Measurements from ENCODE around the gene ICE1.
"Not testable (repeated sequence)": the region's sequence is repeated elsewhere in the genome, so short reads cannot be mapped to it uniquely, and the experiment has no call there.

ICE1 gene

DNA sequence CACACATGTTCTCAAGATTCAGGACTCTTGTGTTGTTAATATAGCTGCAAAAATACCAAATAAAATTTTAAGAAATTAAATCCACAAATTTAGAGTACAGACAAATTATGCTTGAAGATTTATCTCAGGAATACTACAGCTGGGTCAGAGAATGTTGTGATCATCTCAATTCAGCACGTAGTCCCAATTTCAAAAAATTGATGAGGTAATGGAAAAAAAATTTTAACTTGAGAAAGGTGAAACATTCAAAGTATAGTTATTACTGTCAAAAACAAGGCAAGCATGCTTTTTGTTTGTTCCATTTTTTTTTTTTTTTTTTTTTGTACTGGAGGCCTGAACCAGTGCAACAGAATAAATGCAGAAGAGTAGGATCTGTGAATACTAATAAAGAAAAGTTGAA is 29.4 kb downstream of the ICE1 start:
- no peak for DNase-seq

- DNase-seq: peak; percentile 15
These were observed 30.7 kb downstream of the ICE1 start for GRCh38 chr5:5453131-5453530.

DNA sequence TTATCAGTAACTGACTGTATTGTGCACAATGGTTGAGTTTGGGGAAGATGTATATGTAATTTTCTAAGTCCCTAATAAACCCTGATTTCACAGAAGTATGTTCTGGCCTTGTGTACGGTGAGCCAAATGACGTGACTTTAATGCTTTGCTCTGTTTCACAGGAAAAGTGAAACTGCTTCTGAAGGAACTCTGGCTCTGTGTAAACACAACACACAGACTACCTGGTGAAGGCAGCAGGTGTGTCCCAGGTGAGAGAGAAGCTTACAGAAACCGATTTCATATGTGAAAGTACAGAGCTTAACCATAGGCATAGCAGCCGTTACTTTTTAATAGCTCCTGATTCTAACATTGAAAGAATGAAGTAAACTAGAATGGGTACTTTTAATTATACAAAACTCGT is 31.9 kb downstream of the ICE1 start:
- DNase-seq: no peak

DNA sequence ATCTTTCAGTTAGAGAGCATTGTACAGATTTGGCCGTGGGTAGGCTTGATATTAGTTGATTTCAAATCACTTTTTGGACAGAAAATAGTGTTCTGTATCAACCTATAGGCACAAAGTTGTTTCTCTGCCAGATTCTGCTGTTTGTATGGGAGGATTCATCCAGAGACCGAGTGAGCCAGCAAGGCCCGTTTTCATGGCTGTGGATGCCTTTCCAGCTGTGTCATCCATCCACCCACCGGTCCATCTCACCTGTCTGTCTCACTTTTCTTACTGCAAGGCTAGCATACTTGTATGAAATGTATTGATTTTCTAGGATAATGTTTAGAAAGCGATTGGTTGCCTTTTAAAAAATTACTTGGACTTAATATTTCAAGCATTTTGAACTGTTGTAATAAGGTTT is 34.4 kb downstream of the ICE1 start:
- DNase-seq: no peak

DNA sequence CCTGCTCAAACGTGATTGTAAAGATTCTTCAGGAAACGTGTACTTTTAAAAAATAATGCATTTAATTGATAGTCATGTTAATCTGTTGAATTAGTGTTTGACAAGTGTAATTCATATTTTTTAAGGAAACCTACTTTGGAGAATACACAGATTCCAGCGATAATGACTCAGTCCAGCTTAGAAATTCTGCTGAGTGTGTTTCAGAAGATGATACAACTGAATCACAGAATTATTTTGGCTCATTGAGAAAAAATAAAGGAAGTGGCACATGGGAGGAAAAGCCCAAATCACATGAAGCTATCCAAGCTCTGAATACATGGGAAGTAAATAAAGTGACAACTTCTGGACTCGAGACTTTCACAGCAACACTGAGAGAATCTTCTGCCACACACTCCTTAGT is 37.8 kb downstream of the ICE1 start:
- no peak for DNase-seq

GRCh38 chr5:5461012-5461411 is 38.5 kb downstream of the ICE1 start:
- DNase-seq: no peak

GRCh38 chr5:5464036-5464715 is 41.7 kb downstream of the ICE1 start:
- DNase-seq: no peak

DNA sequence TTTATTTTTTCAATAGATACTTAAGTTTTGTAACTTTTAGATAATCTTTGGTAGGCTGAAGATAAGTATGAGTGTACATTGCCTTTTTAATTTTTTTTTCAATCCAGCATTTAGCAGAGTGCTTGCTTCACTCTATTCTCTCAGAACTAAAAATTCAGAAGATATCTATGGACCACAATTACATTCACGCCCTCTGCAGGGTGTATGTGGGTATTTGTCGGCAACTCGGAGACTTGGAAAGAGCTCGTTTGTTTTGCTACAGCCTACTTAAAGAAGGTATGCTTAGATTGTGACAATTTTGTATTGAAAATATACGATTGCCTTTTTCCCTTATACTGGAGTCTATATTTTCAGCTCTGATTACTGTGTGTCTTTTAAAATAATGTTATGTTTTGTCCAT is 43.8 kb downstream of the ICE1 start:
- no peak for DNase-seq

GRCh38 chr5:5467737-5468136 is 45.3 kb downstream of the ICE1 start:
- DNase-seq: no peak

DNA sequence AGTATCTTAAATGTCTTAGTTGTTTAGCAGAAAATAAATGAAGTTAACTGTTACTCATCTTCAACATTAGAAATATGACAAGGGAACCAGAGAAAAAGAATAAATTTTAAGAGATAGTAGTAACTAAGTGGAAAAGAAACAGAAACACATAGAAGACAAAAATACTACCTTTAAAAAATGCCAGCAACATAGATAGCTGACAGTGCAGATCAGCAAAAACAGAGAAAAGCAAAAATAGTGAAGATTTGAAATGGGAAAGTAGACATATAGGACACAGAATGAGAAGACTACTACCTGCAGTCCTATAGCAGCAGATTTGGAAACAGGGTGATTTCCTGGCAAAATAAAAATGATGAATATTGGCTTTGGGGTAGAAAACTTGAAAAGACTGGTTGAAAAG is 48.5 kb downstream of the ICE1 start:
- no peak for DNase-seq

GRCh38 chr5:5473226-5473625 is 50.7 kb downstream of the ICE1 start:
- DNase-seq: no peak

GRCh38 chr5:5474961-5475360 is 52.5 kb downstream of the ICE1 start:
- DNase-seq: no peak

- no peak for DNase-seq
These were observed 53.5 kb downstream of the ICE1 start for GRCh38 chr5:5475975-5476374.

GRCh38 chr5:5479578-5479977 is 57.1 kb downstream of the ICE1 start:
- DNase-seq: not testable (repeated sequence)

- no peak for DNase-seq
These were observed 58.1 kb downstream of the ICE1 start for GRCh38 chr5:5480481-5481111.

GRCh38 chr5:5481206-5481605 is 58.7 kb downstream of the ICE1 start:
- no peak for DNase-seq

DNA sequence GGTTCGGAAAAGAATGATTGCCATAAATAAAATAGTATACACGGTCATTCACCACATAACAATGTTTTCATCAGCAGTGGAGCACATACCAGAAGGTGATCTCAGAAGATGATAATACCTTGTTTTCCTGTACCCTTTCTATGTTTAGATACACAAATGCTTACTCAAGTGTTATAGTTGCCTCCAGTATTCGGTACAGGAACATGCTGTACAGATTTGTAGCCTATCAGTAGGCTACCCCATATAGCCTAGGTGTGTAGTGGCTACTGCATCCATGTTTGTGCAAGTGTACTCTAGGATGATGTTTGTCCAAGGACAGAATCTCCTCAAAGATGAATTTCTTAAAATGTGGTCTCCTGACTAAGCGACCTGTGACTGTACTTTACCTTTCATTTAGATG is 59.2 kb downstream of the ICE1 start:
- no peak for DNase-seq

- no peak for DNase-seq
These were observed 60.9 kb downstream of the ICE1 start for GRCh38 chr5:5483350-5483749.

DNA sequence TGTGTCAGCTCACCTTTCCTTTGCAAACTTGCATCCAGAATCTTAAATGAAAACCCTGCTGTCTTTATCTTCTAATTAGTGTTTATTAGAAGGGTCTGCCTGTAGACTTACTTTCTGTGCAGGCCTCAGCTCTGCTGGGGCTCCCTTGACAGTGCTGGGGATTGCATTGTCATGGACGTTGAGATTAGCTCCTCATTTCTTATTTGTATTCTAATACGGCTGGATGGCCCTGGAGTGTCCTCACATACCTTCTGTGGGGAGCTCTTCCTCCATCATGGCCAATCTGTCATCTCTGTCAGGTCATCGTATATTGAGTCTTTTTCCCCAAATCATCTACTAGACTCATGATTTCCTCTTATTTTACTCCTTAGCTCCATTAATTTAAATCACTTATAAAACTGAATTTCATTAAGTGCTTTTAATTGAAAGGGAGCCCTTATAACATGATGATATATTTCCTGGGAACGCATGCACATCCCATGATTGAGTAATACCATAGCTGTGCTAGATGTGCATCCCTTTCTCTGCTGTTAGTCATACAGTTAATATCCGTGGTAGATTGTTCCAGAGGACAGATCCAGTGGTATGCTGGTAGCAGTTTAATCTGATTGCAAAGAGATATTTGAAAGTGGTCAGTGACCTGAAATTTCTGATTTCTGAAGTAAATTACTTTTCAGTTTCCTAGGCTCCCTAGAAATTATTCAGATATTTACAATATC is 61.6 kb downstream of the ICE1 start:
- DNase-seq: no peak

DNA sequence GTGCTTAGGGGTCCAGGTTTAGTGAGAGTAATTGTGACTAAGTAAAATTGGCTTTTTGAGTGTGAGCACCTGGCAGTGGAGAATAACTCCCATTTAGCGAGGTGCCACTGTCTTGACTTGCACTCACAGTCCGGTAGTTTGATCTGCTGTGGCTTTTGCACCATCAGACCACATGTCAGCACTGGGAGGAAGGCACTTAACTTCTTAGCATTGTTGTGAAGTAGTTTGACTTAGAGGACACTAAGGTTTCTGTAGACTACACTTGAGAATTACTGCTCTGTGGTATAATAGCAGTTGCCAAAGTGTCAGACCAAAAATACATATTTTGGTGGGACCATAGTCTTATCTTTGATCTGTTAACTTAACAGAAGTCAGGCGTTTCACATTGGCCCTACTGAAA is 63.6 kb downstream of the ICE1 start:
- DNase-seq: no peak

- DNase-seq: no peak
These were observed 65.3 kb downstream of the ICE1 start for GRCh38 chr5:5487585-5488360.

GRCh38 chr5:5490774-5491347 is 68.4 kb downstream of the ICE1 start:
- peak; percentile 69 for DNase-seq

All from NCI-H82 (cell line).